Breast epithelium (tissue), 4 donors: Measurements from ENCODE around the gene LCP1. TPM values are rescaled to one million over a fixed set of nuclear protein-coding genes. Genes with fewer than 3 reads are reported as not detected.
A peak's percentile ranks its signal among the peaks of the same experiment; 100 is the strongest.

Experiments used
- DNase-seq, 2 donors: peaks; one replicate each; pipeline ENCODE4 v3.0.0-alpha.2; 2019; ENCODE audit warnings: low spot score in 2 of 2
- H3K27ac ChIP-seq, 2 donors: fragments of 200-600 bp; sonication (generic) in 1 of 2; one replicate each; pipeline ENCODE4 v1.5.1; 2016 to 2019; ENCODE audit warnings: mild to moderate bottlenecking in 1 of 2
- H3K27me3 ChIP-seq, 2 donors: fragments of 200-600 bp; sonication (generic) in 1 of 2; one replicate each; pipeline versions ENCODE4 v1.5.1 to v1.6.0; 2017 to 2019; ENCODE audit warnings: control low read depth in 1 of 2, mild to moderate bottlenecking in 1 of 2
- H3K36me3 ChIP-seq: fragments of 200-600 bp; one replicate; pipeline ENCODE4 v1.5.1; 2019
- H3K4me1 ChIP-seq, 2 donors: fragments of 200-600 bp; sonication (generic); one replicate each; pipeline ENCODE4 v1.5.1; 2016 to 2019; ENCODE audit warnings: control low read depth in 1 of 2
- H3K4me3 ChIP-seq, 3 donors: fragments of 200-600 bp; sonication (generic); 1 replicate in 2 of 3; 2 replicates in 1 of 3; pipeline ENCODE4 v1.5.1; 2016 to 2019; ENCODE audit warnings: mild to moderate bottlenecking in 3 of 3, moderate library complexity in 2 of 3
- H3K9me3 ChIP-seq, 2 donors: fragments of 200-600 bp; sonication (generic) in 1 of 2; one replicate each; pipeline ENCODE4 v1.5.1; 2016 to 2019; ENCODE audit warnings: control low read depth in 1 of 2
- CTCF ChIP-seq, 3 donors: fragments of 450-650 bp; IDR thresholded peaks; one replicate each; pipeline ENCODE4 v1.5.1; 2016 to 2017; ENCODE audit warnings: antibody characterized with exemption in 3 of 3, mild to moderate bottlenecking in 3 of 3, moderate library complexity in 3 of 3
- POLR2A ChIP-seq: fragments of 450-650 bp; IDR thresholded peaks from one replicate; pipeline ENCODE4 v1.6.1; 2016; ENCODE audit warnings: antibody characterized with exemption, mild to moderate bottlenecking, moderate library complexity
- POLR2AphosphoS5 ChIP-seq, 3 donors: sonication (generic); formaldehyde crosslinking; IDR thresholded peaks; one replicate each; pipeline ENCODE4 v1.6.1; 2017; ENCODE audit warnings: antibody characterized with exemption in 3 of 3
- intact Hi-C: fragments of 100-400 bp; cut with DNase I; formaldehyde crosslinking; loops from one replicate; pipeline ENCODE4 v1.15.1; 2023; ENCODE audit warnings: low total_unique reads
- total RNA-seq, 3 donors: library from RNA; depleted of rRNA; stranded (reverse); fragments of >200 nt; gene quantifications; one replicate each; pipeline ENCODE4 v1.1.0, GENCODE V29; 2016

LCP1 gene
- total RNA-seq, 3 donors from 2014 or later, result 28.2 to 94.9 (median 61.3) TPM

GRCh38 chr13:46211483-46212351 is 29.7 kb upstream of the LCP1 start, which contains the start of gene LRRC63:
Gene LRRC63, plus strand, starts transcription at chr13:46211928. Its CDS starts 1,107 bp downstream, at chr13:46213035.
- Histone ChIP-seq H3K4me3 (peak within 1 kb of the TSS; percentile 45 to 68 (median 55)), H3K27me3 (no peaks in the 10 kb centered on the region), H3K4me1 (no peaks in the 10 kb centered on the region), H3K9me3 (no peaks in the 10 kb centered on the region), H3K36me3 (no peaks in the 10 kb centered on the region), H3K27ac (peak within 1 kb of the TSS; percentile 2 to 23)
- TF ChIP-seq POLR2A, result no peak
- TF ChIP-seq POLR2AphosphoS5 (IDR thresholded peaks at IDR 0.05), result no peak
- TF ChIP-seq CTCF (IDR thresholded peaks at IDR 0.05), result no peak
- intact Hi-C loops, result no loop called here
- peak; percentile 54 to 70 for DNase-seq

- peak overlapping the region; percentile 2 to 23 for H3K27ac ChIP-seq
- no peaks in the 10 kb centered on the region for H3K36me3 ChIP-seq
- DNase-seq, result no peak
- no peak for TF ChIP-seq POLR2A
- TF ChIP-seq POLR2AphosphoS5 (IDR thresholded peaks at IDR 0.05), result no peak
- no peak for TF ChIP-seq CTCF (IDR thresholded peaks at IDR 0.05)
- no peaks in the 10 kb centered on the region for H3K9me3 ChIP-seq
- no peaks in the 10 kb centered on the region for H3K27me3 ChIP-seq
- peak overlapping the region; percentile 45 to 68 (median 55) for H3K4me3 ChIP-seq
- no peaks in the 10 kb centered on the region for H3K4me1 ChIP-seq
- intact Hi-C loops, result no loop called here
Observed at GRCh38 chr13:46211116-46211482, 29.1 kb upstream of the LCP1 start.

- TF ChIP-seq CTCF (IDR thresholded peaks at IDR 0.05) (no peak), POLR2A (no peak), POLR2AphosphoS5 (IDR thresholded peaks at IDR 0.05) (no peak)
- peak overlapping the region in 2 of 3 donors; percentile 45 to 68 for H3K4me3 ChIP-seq
- H3K27ac ChIP-seq, result no peak overlapping the region
- H3K9me3 ChIP-seq, result no peaks in the 10 kb centered on the region
- intact Hi-C loops, result no loop called here
- H3K4me1 ChIP-seq, result no peaks in the 10 kb centered on the region
- no peak for DNase-seq
- no peaks in the 10 kb centered on the region for H3K36me3 ChIP-seq
- no peaks in the 10 kb centered on the region for H3K27me3 ChIP-seq
Observed at GRCh38 chr13:46210362-46211083, 28.5 kb upstream of the LCP1 start.

- no peak for TF ChIP-seq POLR2AphosphoS5 (IDR thresholded peaks at IDR 0.05)
- no peak for TF ChIP-seq POLR2A
- no peak for TF ChIP-seq CTCF (IDR thresholded peaks at IDR 0.05)
- no peaks in the 10 kb centered on the region for H3K36me3 ChIP-seq
- no peak overlapping the region for H3K4me3 ChIP-seq
- H3K27me3 ChIP-seq, result no peaks in the 10 kb centered on the region
- intact Hi-C loops, result no loop called here
- H3K9me3 ChIP-seq, result no peaks in the 10 kb centered on the region
- no peak for DNase-seq
- no peak overlapping the region for H3K27ac ChIP-seq
- no peaks in the 10 kb centered on the region for H3K4me1 ChIP-seq
Observed at GRCh38 chr13:46207828-46208227, 25.9 kb upstream of the LCP1 start.

GRCh38 chr13:46206143-46206542 is 24.2 kb upstream of the LCP1 start:
- Histone ChIP-seq H3K27me3 (no peaks in the 10 kb centered on the region), H3K4me3 (no peak overlapping the region), H3K4me1 (no peaks in the 10 kb centered on the region), H3K27ac (no peak overlapping the region), H3K36me3 (no peaks in the 10 kb centered on the region), H3K9me3 (no peaks in the 10 kb centered on the region)
- DNase-seq, result no peak
- TF ChIP-seq POLR2A (no peak), CTCF (IDR thresholded peaks at IDR 0.05) (no peak), POLR2AphosphoS5 (IDR thresholded peaks at IDR 0.05) (no peak)
- intact Hi-C loops, result no loop called here
